ENCODE data around the gene FAM131B. TPM values are rescaled to one million over a fixed set of nuclear protein-coding genes. Genes with fewer than 3 reads are reported as not detected.

Gene FAM131B
- total RNA-seq, 1 experiment from 2014 or later = 0.31 TPM

Other genes with a start within 250 kb of the FAM131B start
- not detected in 2 replicates for gene PIP, start 230.6 kb downstream of the FAM131B start, total RNA-seq (2014; rRNA removed; shearing (Covaris generic))
- gene TAS2R39, start 179.3 kb downstream of the FAM131B start, total RNA-seq (2014; rRNA removed; shearing (Covaris generic)) = not detected in 2 replicates
- gene TAS2R40, start 140.7 kb downstream of the FAM131B start, total RNA-seq (2014; rRNA removed; shearing (Covaris generic)) = not detected in 2 replicates
- 3.2 and 7.0 TPM in 2 replicates for gene GSTK1, start 99.3 kb downstream of the FAM131B start, total RNA-seq (2014; rRNA removed; shearing (Covaris generic))
- gene TMEM139, start 77.8 kb downstream of the FAM131B start, total RNA-seq (2014; rRNA removed; shearing (Covaris generic)) = not detected in 2 replicates
- gene CASP2, start 74.4 kb downstream of the FAM131B start, total RNA-seq (2014; rRNA removed; shearing (Covaris generic)) = 4.9 and 5.9 TPM in 2 replicates
- gene CLCN1, start 46.6 kb downstream of the FAM131B start, total RNA-seq (2014; rRNA removed; shearing (Covaris generic)) = not detected in 2 replicates
- gene ZYX, start 18.6 kb upstream of the FAM131B start, total RNA-seq (2014; rRNA removed; shearing (Covaris generic)) = 25.0 and 33.5 TPM in 2 replicates
- gene EPHA1, start 46.1 kb upstream of the FAM131B start, total RNA-seq (2014; rRNA removed; shearing (Covaris generic)) = not detected in 2 replicates
- gene TAS2R60, start 80.7 kb upstream of the FAM131B start, total RNA-seq (2014; rRNA removed; shearing (Covaris generic)) = not detected in 2 replicates
- gene TAS2R41, start 115.2 kb upstream of the FAM131B start, total RNA-seq (2014; rRNA removed; shearing (Covaris generic)) = not detected in 2 replicates
- gene CTAGE15, start 209.1 kb upstream of the FAM131B start, total RNA-seq (2014; rRNA removed; shearing (Covaris generic)) = not detected in 2 replicates

All from G401 (cell line).